D721Med (cell line): ENCODE data around the gene EBF4.

ENCODE experiments used
- DNase-seq: peaks from one replicate; pipeline ENCODE4 v3.0.0; 2011; ENCODE audit warnings: low spot score; ENCODE audit not compliant: insufficient read length
- FAIRE-seq: peaks from 2 replicates; lab custom pipeline; 2011; peaks lifted over from hg19 to GRCh38; lab: Jason Lieb, UNC
- CTCF ChIP-seq: IDR thresholded peaks from 2 replicates; pipeline ENCODE4 v1.5.1; 2012; ENCODE audit warnings: mild to moderate bottlenecking, control low read depth; ENCODE audit not compliant: insufficient read depth; ENCODE audit errors: missing control alignments

The EBF4 gene

GRCh38 chr20:2687514-2687913 lies 5.1 kb upstream of the EBF4 start:
- no peak for TF ChIP-seq CTCF
- FAIRE-seq = no peak
- no peak for DNase-seq

GRCh38 chr20:2688041-2688591 lies 4.5 kb upstream of the EBF4 start:
- peak; percentile 86 for TF ChIP-seq CTCF
- DNase-seq (peak; percentile 47), FAIRE-seq (no peak)

- TF ChIP-seq CTCF = no peak
- FAIRE-seq (no peak), DNase-seq (no peak)
Measured at GRCh38 chr20:2690213-2690612, 2.4 kb upstream of the EBF4 start.

- DNase-seq (no peak), FAIRE-seq (no peak)
- TF ChIP-seq CTCF = no peak
Measured at GRCh38 chr20:2690718-2691117, 1.9 kb upstream of the EBF4 start.

GRCh38 chr20:2691127-2691526 lies 1.5 kb upstream of the EBF4 start:
- TF ChIP-seq CTCF = no peak
- FAIRE-seq (no peak), DNase-seq (no peak)

- no peak for TF ChIP-seq CTCF
- DNase-seq (no peak), FAIRE-seq (no peak)
Measured at GRCh38 chr20:2691663-2692035, 931 bp upstream of the EBF4 start.

- FAIRE-seq = no peak
- DNase-seq = no peak
Measured at GRCh38 chr20:2692886-2693285, 306 bp downstream of the EBF4 start.

More at GRCh38 chr20:2692886-2693285, 306 bp downstream of the EBF4 start:
- no peak for TF ChIP-seq CTCF
